WTC11 (cell line): ENCODE data around the gene TMED1.

Experiments used
- ARID4B ChIP-seq: sonication (generic); formaldehyde crosslinking; IDR thresholded peaks from 2 replicates; pipeline ENCODE4 v1.8.0; 2023; ENCODE audit warnings: missing genetic modification reagents, mild to moderate bottlenecking, borderline replicate concordance
- CREB1 ChIP-seq: sonication (generic); formaldehyde crosslinking; IDR thresholded peaks from 2 replicates; pipeline ENCODE4 v1.8.0; 2023; ENCODE audit warnings: mild to moderate bottlenecking, missing genetic modification reagents
- CTCF ChIP-seq: fragments of 200-600 bp; IDR thresholded peaks from 2 replicates; pipeline ENCODE4 v1.8.0; 2022; ENCODE audit warnings: antibody characterized with exemption
- E2F1 ChIP-seq: sonication (generic); formaldehyde crosslinking; IDR thresholded peaks from 2 replicates; pipeline ENCODE4 v1.8.0; 2022; ENCODE audit warnings: mild to moderate bottlenecking, missing genetic modification reagents
- ELF4 ChIP-seq: sonication (generic); formaldehyde crosslinking; IDR thresholded peaks from 2 replicates; pipeline ENCODE4 v1.8.1; 2022; ENCODE audit warnings: low read depth, mild to moderate bottlenecking, moderate library complexity, missing genetic modification reagents
- HMGXB4 ChIP-seq: sonication (generic); formaldehyde crosslinking; IDR thresholded peaks from 2 replicates; pipeline ENCODE4 v1.8.1; 2023; ENCODE audit warnings: mild to moderate bottlenecking, moderate library complexity, missing genetic modification reagents
- JUN ChIP-seq: sonication (generic); formaldehyde crosslinking; IDR thresholded peaks from 2 replicates; pipeline ENCODE4 v1.8.0; 2023; ENCODE audit warnings: mild to moderate bottlenecking, missing genetic modification reagents
- MLX ChIP-seq: sonication (generic); formaldehyde crosslinking; IDR thresholded peaks from 2 replicates; pipeline ENCODE4 v1.8.1; 2023; ENCODE audit warnings: mild to moderate bottlenecking, missing genetic modification reagents, moderate library complexity
- MXD4 ChIP-seq: fragments of 250-450 bp; sonication (Bioruptor Pico); IDR thresholded peaks from 2 replicates; pipeline ENCODE4 v1.8.0; 2021; ENCODE audit warnings: mild to moderate bottlenecking, moderate library complexity, borderline replicate concordance
- SMAD3 ChIP-seq: sonication (generic); formaldehyde crosslinking; IDR thresholded peaks from 2 replicates; pipeline ENCODE4 v1.8.0; 2022; ENCODE audit warnings: missing genetic modification reagents, mild to moderate bottlenecking, borderline replicate concordance
- ZNF416 ChIP-seq: fragments of 250-450 bp; sonication (Bioruptor Pico); IDR thresholded peaks from 2 replicates; pipeline ENCODE4 v1.9.0; 2021; ENCODE audit warnings: mild to moderate bottlenecking, inconsistent platforms

- no peak for TF ChIP-seq CTCF
- TF ChIP-seq HMGXB4 (CRISPR knock-in tag): no peak
- TF ChIP-seq CREB1 (CRISPR knock-in tag): no peak
- no peak for TF ChIP-seq JUN (CRISPR knock-in tag)
- no peak for TF ChIP-seq ZNF416 (CRISPR knock-in tag)
- TF ChIP-seq ARID4B: no peak
- TF ChIP-seq MLX (CRISPR knock-in tag): no peak
- TF ChIP-seq MXD4 (CRISPR knock-in tag): no peak
- TF ChIP-seq SMAD3 (CRISPR knock-in tag): no peak
- no peak for TF ChIP-seq ELF4 (CRISPR knock-in tag)
- TF ChIP-seq E2F1 (CRISPR knock-in tag): no peak
Observed at GRCh38 chr19:10788146-10788545, 47.9 kb downstream of the TMED1 start.
